Uterus (tissue), 4 donors: ENCODE results near the gene USP4. TPM values are rescaled to one million over a fixed set of nuclear protein-coding genes. Genes with fewer than 3 reads are reported as not detected.
"Not testable (repeated sequence)": the region's sequence is repeated elsewhere in the genome, so short reads cannot be mapped to it uniquely, and the experiment has no call there.

Experiments
- DNase-seq, 2 donors: peaks; one replicate each; pipeline ENCODE4 v3.0.0-alpha.2; 2019 to 2020
- H3K27ac ChIP-seq, 2 donors: fragments of 200-600 bp; sonication (generic); 1 replicate in 1 of 2; 2 replicates in 1 of 2; pipeline ENCODE4 v1.5.1; 2016 to 2018
- H3K27me3 ChIP-seq, 2 donors: fragments of 200-600 bp; sonication (generic); one replicate each; pipeline ENCODE4 v1.5.1; 2018 to 2019; ENCODE audit warnings: control low read depth in 1 of 2
- H3K36me3 ChIP-seq, 2 donors: fragments of 200-600 bp; sonication (generic); one replicate each; pipeline ENCODE4 v1.5.1; 2019; ENCODE audit warnings: control low read depth in 1 of 2
- H3K4me1 ChIP-seq, 2 donors: fragments of 200-600 bp; sonication (generic); one replicate each; pipeline ENCODE4 v1.5.1; 2018 to 2019; ENCODE audit warnings: control low read depth in 1 of 2
- H3K4me3 ChIP-seq, 2 donors: fragments of 200-600 bp; sonication (generic); 1 replicate in 1 of 2; 2 replicates in 1 of 2; pipeline ENCODE4 v1.5.1; 2018 to 2019; ENCODE audit warnings: mild to moderate bottlenecking in 1 of 2
- H3K9me3 ChIP-seq, 2 donors: fragments of 200-600 bp; sonication (generic); one replicate each; pipeline ENCODE4 v1.5.1; 2019; ENCODE audit warnings: control low read depth in 1 of 2
- POLR2A ChIP-seq, 2 donors: fragments of 450-650 bp; IDR thresholded peaks; one replicate each; pipeline ENCODE4 v1.6.1; 2016; ENCODE audit warnings: antibody characterized with exemption in 2 of 2, mild to moderate bottlenecking in 1 of 2, moderate library complexity in 1 of 2
- intact Hi-C: fragments of 100-400 bp; cut with DNase I; formaldehyde crosslinking; loops from one replicate; pipeline ENCODE4 v1.15.1; 2023; ENCODE audit warnings: low total_unique reads
- total RNA-seq, 4 donors: library from RNA; depleted of rRNA in 3 of 4; stranded (reverse); fragments of >200 nt in 3 of 4; gene quantifications; one replicate each; pipeline versions ENCODE4 v1.1.0 to v1.2.4, GENCODE V29; 2014 to 2023
- TF ChIP-seq, protein P1 (sequence below), 4 experiments: fragments of 200-600 bp in 2 of 4; fragments of 450-650 bp in 2 of 4; sonication (generic) in 2 of 4; IDR thresholded peaks; one replicate each; pipeline ENCODE4 v1.5.1; 2016 to 2019; ENCODE audit warnings: antibody characterized with exemption in 4 of 4, mild to moderate bottlenecking in 2 of 4, moderate library complexity in 1 of 4
- donor health status: DM: yes; HTN: yes; CAD: no.

Gene USP4
- total RNA-seq, 4 donors from 2014 or later = 9.2 to 78.3 (median 28.8) TPM

DNA sequence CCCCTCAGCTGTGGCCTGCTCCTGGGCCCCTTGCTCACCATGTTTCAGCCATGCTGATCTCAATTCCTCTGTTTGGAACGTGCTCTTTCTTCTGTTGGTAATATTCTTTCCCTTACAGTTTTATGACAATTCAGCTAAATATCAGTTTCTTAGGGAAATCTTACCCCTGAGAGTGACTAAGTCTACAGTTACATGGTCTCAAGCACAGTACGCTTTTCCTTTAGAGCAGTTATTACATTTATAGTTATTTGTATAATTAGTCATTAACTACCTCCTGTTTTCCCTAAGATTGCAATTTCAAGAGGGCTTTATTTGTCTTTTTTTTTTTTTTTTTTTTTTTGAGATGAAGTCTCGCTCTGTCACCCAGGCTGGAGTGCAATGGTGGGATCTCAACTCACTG is 86.3 kb downstream of the USP4 start:
- no peak overlapping the region for H3K4me3 ChIP-seq
- DNase-seq = no peak
- no peak overlapping the region for H3K27ac ChIP-seq
- no peaks in the 10 kb centered on the region for H3K36me3 ChIP-seq
- no peaks in the 10 kb centered on the region for H3K9me3 ChIP-seq
- TF ChIP-seq, protein P1, sequence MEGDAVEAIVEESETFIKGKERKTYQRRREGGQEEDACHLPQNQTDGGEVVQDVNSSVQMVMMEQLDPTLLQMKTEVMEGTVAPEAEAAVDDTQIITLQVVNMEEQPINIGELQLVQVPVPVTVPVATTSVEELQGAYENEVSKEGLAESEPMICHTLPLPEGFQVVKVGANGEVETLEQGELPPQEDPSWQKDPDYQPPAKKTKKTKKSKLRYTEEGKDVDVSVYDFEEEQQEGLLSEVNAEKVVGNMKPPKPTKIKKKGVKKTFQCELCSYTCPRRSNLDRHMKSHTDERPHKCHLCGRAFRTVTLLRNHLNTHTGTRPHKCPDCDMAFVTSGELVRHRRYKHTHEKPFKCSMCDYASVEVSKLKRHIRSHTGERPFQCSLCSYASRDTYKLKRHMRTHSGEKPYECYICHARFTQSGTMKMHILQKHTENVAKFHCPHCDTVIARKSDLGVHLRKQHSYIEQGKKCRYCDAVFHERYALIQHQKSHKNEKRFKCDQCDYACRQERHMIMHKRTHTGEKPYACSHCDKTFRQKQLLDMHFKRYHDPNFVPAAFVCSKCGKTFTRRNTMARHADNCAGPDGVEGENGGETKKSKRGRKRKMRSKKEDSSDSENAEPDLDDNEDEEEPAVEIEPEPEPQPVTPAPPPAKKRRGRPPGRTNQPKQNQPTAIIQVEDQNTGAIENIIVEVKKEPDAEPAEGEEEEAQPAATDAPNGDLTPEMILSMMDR (IDR thresholded peaks at IDR 0.05) = no peak
- no peak for TF ChIP-seq POLR2A (IDR thresholded peaks at IDR 0.05)
- intact Hi-C loops = no loop called here
- no peaks in the 10 kb centered on the region for H3K4me1 ChIP-seq
- H3K27me3 ChIP-seq = no peaks in the 10 kb centered on the region

GRCh38 chr3:49248840-49249227 is 91.0 kb downstream of the USP4 start:
- DNase-seq = peak in 1 of 2 donors; percentile 33
- H3K27ac ChIP-seq = peak overlapping the region; percentile 58 to 78

DNA sequence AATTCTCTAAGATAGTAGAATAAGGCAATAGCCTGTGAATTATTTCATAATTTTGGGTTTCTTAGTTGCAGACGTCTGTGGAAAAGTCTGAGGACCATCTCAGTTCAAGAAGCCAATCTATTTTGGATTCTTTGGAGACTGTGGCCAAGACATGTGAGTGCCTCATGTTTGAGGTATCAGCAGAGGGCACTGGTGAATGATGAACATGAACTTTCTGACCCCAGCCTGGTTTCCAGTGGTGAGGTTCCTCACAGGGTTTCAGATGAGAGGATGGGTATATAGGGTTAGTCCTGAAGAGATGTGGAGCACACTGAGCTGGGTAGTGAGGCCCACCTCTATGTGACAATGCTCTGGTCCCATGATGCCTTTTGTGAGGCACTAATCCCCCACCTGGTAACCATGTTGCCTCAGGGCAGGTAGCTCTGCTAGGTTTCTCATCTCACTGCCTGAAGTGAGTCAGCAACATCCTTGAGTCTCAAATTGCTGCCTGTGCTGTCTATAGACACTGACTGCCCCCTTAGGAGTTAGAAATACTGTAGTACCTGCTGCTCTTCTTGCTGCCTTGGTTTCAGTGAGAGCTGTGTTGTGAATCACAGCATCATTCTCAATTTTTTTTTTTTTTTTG is 95.2 kb downstream of the USP4 start:
- H3K4me1 ChIP-seq = no peaks in the 10 kb centered on the region
- no peak for DNase-seq
- H3K27me3 ChIP-seq = no peaks in the 10 kb centered on the region
- no peaks in the 10 kb centered on the region for H3K36me3 ChIP-seq
- no peak overlapping the region for H3K27ac ChIP-seq
- TF ChIP-seq, protein P1 (IDR thresholded peaks at IDR 0.05) = no peak
- no peak for TF ChIP-seq POLR2A (IDR thresholded peaks at IDR 0.05)
- H3K4me3 ChIP-seq = no peak overlapping the region
- intact Hi-C loops = no loop called here
- no peaks in the 10 kb centered on the region for H3K9me3 ChIP-seq

More at GRCh38 chr3:49248840-49249227, 91.0 kb downstream of the USP4 start:
- TF ChIP-seq, protein P1 (IDR thresholded peaks at IDR 0.05) = no peak
- no peak for TF ChIP-seq POLR2A (IDR thresholded peaks at IDR 0.05)
- intact Hi-C loops = no loop called here
- H3K27me3 ChIP-seq = no peaks in the 10 kb centered on the region
- no peaks in the 10 kb centered on the region for H3K36me3 ChIP-seq
- no peak overlapping the region for H3K4me3 ChIP-seq
- H3K4me1 ChIP-seq = no peaks in the 10 kb centered on the region
- H3K9me3 ChIP-seq = no peaks in the 10 kb centered on the region

GRCh38 chr3:49240091-49240490 is 99.8 kb downstream of the USP4 start:
- DNase-seq, intact Hi-C loops, H3K27me3 ChIP-seq, H3K9me3 ChIP-seq, H3K36me3 ChIP-seq, H3K4me1 ChIP-seq, H3K4me3 ChIP-seq: not testable (repeated sequence)
- H3K27ac ChIP-seq = peak overlapping the region; percentile 74 to 88

GRCh38 chr3:49238274-49239127 is 101.4 kb downstream of the USP4 start:
- H3K36me3 ChIP-seq = no peaks in the 10 kb centered on the region
- no peaks in the 10 kb centered on the region for H3K4me1 ChIP-seq
- no peaks in the 10 kb centered on the region for H3K27me3 ChIP-seq
- no peak for TF ChIP-seq POLR2A (IDR thresholded peaks at IDR 0.05)
- TF ChIP-seq, protein P1 (IDR thresholded peaks at IDR 0.05) = no peak
- intact Hi-C loops = no loop called here
- peak overlapping the region; percentile 74 to 88 for H3K27ac ChIP-seq
- H3K4me3 ChIP-seq = no peak overlapping the region
- H3K9me3 ChIP-seq = peaks cover 0 to 3% of the 10 kb centered on the region in 2 donors
- peak; percentile 67 to 83 for DNase-seq
